NAMALWA (cell line): ENCODE measurements around the gene DES.
"Not testable (repeated sequence)": the region's sequence is repeated elsewhere in the genome, so short reads cannot be mapped to it uniquely, and the experiment has no call there.

Experiments used
- DNase-seq: peaks from one replicate; pipeline ENCODE4 v3.0.0-alpha.2; 2015; ENCODE audit warnings: low spot score

Gene DES

DNA sequence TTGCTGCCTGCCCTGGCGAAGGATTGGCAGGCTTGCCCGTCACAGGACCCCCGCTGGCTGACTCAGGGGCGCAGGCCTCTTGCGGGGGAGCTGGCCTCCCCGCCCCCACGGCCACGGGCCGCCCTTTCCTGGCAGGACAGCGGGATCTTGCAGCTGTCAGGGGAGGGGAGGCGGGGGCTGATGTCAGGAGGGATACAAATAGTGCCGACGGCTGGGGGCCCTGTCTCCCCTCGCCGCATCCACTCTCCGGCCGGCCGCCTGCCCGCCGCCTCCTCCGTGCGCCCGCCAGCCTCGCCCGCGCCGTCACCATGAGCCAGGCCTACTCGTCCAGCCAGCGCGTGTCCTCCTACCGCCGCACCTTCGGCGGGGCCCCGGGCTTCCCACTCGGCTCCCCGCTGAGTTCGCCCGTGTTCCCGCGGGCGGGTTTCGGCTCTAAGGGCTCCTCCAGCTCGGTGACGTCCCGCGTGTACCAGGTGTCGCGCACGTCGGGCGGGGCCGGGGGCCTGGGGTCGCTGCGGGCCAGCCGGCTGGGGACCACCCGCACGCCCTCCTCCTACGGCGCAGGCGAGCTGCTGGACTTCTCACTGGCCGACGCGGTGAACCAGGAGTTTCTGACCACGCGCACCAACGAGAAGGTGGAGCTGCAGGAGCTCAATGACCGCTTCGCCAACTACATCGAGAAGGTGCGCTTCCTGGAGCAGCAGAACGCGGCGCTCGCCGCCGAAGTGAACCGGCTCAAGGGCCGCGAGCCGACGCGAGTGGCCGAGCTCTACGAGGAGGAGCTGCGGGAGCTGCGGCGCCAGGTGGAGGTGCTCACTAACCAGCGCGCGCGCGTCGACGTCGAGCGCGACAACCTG is at the start of gene DES:
Gene DES, plus strand, starts transcription at position 223 of the 857 bp plus-strand sequence. Its CDS starts 86 bp downstream, at position 309.
- DNase-seq: no peak

DNA sequence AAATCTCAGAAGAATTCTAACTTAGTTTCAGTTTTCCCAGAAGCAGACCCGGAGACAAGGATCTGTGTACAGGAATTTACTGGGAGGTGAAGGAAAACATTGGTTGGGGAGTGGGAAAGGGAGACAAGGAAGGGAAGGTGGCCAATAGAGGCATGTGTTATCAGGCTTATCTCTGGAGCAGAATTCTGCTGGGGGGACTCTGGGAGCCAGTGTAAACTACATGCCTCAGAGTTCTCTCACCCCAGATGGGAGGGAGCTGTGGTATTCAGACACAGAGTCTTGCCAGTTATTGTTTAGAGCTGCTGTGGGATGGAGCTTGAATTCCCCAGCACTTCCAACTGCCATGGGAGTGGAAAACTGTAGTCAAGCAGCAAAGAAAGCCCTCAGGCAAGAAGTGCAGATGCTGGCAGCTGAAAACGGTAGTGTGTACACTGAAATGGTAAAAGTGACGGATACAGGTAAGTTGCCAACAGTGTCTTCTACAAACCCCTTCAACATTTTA is 49.4 kb upstream of the DES start:
- no peak for DNase-seq

DNA sequence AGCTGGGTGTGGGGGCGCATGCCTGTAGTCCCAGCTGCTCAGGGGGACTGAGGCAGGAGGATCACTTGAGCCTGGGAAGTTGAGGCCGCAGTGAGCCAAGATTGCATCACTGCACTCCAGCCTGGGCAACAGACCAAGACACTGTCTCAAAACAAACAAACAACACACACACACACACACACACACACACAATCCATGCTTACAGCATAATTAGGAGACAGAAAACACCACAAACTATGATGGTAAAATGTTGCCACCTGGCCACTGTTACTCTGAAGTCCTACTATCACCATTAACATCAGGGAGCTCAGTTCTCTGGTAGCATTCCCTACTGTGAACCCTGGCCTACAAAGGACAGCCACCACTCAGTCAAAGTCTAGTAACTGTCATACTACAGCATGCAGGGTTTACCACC is 48.7 kb upstream of the DES start:
- no peak for DNase-seq

DNA sequence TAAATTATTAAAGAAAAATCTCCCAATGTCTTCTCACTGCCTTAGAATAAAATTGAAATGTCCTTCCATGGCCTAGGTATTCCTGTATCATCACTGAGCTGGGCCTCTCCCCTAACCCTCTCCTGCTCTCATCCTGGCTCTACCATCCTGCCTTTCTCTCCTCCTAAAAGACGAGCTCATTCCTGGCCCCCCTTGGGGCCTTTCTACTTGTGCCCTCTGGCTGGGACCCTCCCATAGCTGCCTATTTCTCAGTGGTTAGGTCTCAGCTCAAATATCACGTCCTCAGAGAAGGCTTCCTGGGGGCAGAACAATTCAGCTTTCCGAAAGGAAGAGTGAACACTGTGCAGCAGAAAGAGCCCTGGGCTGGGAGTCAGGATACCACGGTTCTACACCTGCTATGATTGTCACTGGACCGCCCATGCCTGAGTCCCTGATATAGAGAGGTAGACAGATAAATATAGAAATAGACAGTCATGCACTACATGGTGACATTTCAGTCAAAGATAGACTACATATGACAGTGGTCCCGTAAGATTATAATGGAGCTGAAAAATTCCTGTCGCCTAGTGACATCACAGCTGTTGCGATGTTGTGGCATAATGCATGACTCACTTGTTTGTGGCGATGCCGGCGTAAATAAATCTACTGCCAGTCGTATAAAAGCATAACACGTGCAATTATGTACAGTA is 39.9 kb upstream of the DES start:
- DNase-seq: no peak

DNA sequence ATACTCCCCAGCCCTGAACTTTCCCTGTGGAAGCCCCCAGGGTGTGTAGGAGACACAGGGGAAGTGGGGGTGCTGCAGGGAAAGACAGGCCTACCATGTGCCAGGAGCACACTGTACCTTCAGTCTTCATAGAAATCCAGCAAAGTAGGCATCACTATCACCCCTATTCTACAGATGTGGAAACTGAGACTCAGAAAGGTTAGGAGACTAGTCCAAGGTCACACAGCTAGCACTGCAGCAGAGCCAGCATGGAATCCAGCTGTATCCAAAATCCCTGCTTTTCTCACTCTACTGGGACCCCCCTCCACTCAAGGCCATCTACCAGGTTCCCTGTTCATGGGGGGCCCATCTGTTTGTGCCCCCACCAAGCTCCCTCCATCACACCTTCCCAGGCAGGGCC is 37.3 kb upstream of the DES start:
- DNase-seq: no peak

DNA sequence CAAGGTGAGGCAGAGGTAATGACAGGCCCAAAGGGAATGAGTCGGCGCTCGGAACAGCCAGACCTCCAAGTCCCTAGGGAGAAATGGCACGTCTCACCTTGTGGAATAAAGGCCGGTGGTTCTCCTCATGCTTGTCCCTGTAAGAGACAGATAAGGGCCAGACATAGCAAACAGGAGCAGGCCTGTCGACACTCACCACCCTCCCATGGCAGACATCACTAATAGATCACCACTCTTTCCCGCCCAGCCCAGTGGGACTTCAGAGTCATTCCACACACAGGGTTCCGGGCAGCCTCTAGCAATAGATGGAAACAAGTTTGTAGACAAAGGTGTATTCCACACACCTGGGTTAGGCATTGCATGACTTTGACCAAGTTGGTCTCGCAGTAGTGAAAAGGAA is 36.7 kb upstream of the DES start:
- DNase-seq: no peak

DNA sequence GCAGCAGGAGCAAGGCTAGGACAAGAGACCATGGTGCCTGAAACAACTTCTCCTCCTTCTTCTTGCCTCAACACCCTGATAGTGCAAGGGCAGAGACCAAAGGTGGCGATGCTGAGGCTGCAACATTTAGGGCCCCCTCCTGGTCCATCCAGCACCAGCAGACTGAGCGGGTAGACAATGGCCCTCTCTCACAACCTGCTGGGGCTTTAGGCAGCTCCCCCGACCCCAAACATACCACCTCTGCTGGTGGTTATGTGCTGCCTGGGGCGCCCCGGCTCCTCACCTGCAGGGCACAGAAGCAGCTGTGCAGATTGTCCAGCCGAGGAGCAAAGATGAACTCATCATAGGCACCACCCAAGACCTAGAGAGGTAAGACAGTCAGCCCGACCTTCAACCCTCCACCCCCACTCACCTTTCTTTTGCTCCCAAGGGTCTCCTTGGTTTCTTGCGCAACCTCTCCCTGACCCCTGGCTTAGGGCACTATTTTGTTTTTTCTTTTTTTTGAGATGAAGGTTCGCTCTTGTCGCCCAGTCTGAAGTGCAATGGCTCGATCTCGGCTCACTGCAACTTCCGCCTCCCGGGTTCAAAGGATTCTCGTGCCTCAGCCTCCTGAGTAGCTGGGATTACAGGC is 34.0 kb upstream of the DES start:
- DNase-seq: peak; percentile 24

DNA sequence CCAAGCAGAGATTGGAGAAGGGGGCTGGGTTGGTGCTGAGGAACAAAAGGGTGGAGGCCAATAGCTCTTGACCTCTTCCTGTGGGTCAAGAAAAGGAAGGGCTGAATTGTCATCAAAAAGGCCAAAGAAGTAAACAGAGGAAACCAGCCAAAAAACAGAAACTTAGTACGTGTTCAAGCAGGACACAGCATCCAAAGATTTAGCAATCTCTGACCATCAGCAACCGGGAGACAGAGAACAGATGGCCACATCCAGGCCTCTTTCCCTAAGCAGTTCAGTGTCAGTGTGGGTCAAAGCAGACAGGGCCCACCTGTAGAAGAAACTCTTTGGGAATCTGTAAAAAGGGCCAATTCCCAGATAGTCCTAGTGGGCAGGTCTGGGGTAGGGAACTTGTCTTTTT is 33.3 kb upstream of the DES start:
- no peak for DNase-seq

DNA sequence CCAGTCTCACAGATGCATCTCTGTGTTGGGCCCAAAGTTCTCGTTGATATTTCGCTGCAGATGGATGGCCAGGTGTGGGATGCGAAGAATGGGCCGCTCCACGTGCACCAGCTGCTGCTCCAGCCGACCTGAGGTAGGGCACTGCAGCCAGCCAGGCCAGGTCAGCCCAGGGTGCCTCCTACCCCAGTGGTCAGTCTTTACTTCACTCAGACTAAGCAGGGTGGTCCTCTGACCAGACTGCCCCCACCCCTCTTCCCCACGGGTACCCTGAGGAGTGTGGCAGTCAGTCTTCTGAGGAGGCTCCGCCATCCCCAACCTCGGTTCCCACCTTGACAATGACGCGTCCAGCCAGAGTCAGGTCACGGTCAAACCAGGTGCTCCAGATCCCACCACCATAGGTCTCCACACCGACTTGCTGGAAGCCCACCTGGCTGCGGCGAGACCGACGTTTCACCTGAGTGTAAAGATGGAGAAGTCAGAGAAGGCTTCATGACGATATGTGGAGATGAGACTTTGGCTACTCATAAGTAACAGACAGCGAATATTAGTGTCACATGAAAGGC is 32.1 kb upstream of the DES start:
- no peak for DNase-seq

DNA sequence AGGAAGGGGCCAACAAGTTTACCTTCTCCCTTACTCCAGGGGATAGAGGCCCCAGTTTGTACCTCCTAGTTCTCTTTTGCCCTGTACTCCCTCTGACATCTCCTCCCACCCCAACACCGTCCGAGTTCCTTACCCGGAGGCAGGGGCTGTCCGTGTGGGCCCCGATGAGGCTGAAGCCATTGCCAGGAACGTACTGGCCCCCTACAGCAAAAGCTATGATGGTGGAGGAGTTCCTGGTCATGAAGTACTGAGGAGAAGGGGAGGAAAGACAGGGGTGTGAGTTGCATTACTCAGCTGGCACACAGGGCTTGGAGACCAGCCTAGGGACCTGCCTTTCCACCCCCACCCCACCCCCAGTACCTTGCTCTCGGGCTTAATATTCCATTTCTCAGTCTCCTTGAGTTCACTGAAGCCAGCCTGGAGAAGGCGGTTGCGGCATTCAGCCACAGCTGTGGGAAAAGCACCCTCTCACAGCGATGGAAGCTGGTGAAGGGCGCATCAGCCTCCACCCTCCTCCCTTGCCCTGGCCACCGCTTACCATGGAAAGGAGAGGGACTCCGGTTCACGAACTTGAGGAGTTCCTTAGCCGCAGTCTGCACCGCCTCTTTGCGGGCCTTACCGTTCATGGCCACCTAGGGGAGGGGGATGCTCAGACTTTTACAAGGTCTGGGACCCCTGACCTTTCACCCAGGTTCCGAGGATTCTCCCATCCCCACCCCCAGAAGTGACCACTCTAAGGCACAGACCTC is 31.5 kb upstream of the DES start:
- no peak for DNase-seq

DNA sequence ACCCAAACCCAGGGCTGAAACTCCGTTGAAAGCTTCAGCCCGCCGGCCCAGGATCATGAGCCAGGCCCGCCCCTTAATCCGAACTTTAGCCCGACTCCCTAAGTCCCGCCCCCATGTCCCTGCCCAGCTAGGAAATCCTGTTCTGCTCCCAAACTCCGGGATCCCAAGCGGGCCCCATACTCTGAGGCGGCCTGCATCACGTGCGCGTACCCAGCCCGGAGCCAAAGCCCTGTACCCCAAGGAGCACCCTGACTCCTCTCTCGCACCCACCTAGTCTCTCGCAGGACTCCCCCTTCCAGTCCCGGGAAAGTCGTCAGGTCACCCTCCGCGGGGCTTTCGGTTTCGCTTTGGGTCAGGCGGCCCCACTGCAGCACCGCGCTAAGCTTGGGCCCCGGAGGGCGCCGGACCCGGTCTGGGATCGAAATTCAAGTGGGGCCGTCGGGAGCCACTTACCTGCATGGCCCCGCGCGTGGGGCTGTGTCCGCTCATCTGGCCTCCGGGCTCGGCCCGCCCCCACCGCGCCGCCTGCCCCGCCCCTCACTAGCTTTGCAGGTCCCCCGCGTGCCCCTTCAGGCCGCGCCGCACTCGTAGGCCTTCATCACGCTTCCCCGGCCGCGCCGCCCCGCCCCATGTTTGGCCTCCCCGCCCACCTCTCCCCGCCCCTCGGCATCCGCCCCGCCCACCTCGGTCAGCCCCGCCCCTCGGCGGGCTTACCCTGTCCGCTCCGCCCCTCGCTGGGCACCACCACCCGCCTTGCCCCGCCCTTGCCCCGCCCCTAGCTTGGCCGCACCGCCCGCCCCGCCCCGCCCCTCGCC is 30.7 kb upstream of the DES start, which contains the start of gene DNPEP:
Gene DNPEP, minus strand, starts transcription at position 607 of the 815 bp plus-strand sequence. Its CDS starts 118 bp downstream, at position 489.
- peak; percentile 89 for DNase-seq

DNA sequence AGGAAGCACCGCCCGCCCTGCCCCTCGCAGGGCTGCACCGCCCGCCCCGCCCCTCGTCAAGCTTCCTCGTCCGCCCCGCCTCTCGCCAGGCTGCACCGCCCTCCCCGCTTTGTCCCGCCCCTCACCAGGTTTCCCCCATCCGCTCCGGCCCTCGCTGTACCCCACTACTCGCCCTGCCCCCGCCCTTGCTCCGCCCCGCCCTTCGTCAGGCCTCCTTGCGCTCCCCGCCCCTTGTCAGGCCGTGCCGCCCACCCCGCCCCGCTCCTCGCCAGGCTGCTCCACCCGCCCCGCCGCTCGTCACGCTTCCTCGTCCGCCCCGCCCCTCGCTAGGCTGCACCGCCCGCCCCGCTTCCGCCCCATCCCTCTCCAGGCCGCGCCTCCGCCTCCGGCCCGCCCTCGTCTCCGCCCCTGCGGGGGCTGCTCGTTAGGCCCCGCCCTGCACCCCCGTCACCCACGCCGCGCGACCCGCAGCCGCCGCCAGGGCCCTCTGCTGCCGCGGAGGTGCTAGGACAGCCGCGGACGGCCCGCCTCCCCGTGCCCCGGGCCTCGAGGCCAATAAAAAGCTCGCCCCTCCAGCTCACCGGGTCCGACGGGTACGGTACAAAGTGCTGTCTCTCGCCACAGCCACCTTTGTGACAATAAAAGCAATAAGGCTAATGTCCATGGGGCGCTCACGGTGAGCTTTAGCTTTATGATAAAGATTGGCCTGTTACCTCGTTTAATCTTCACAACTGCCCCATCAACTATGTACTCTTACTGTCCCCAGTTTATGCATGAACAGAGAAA is 29.9 kb upstream of the DES start:
- DNase-seq: peak; percentile 94

DNA sequence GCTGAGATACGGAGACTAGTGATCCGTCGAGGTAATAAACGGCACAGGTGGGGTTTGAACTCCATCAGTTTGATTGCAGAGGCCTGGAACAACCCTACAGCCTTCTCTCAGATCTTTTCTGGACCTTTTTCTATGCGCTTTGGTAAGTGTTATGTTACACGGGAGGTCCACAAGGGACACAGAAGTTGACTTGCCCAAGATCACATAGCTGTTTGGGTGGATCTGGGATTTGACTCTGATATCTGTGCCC is 29.3 kb upstream of the DES start:
- no peak for DNase-seq

DNA sequence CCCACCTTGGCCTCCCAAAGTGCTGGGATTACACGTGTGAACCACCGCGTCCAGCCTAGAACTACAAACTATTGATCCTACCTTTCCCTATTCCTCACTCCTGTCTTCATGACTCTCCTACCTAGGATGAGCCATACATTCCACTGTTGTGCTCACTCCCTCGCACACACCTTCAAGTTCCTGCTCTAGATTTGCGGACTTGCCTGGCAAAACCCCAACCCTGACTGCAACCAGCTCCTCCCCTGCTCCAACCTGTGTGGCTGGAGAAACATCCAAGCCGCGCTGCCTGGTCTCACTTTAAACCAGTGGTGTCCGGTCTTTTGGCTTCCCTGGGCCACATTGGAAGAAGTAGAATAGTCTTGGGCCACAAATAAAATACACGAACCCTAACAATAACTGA is 25.4 kb upstream of the DES start:
- DNase-seq: no peak

DNA sequence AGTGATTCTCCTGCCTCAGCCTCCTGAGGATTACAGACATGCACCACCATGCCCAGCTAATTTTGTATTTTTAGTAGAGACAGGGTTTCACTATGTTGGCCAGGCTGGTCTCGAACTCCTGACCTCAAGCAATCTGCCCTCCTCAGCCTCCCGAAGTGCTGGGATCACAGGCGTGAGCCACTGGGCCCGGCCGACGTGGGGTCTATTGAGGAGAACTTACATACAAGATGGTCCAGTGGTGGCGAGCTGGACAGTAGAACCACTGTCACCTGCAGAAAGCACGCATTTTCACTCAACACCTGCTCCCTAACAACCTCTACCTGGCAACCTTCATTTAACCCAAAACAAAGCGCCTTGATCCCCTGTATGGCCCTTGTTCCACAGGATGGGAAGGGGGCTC is 23.1 kb upstream of the DES start:
- DNase-seq: not testable (repeated sequence)

DNA sequence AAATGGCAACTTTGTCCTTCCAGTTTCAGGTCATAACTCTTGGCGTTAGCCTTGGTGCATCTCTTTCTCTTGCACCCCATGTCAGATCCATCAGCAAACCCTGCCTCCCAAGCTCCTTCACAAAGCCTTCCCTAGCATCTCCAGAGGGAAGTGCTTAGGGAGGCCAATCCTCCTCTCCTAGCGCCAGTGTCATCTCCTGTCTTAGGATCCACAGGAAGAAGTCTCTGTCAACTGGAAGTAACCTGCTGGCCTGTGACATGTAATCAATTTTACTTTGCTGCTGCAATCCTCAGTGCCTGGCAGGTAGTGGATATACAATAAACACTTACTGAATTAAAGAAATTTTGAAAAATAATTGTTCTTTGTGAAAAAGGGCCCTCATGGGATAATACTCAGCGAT is 22.6 kb upstream of the DES start:
- no peak for DNase-seq

DNA sequence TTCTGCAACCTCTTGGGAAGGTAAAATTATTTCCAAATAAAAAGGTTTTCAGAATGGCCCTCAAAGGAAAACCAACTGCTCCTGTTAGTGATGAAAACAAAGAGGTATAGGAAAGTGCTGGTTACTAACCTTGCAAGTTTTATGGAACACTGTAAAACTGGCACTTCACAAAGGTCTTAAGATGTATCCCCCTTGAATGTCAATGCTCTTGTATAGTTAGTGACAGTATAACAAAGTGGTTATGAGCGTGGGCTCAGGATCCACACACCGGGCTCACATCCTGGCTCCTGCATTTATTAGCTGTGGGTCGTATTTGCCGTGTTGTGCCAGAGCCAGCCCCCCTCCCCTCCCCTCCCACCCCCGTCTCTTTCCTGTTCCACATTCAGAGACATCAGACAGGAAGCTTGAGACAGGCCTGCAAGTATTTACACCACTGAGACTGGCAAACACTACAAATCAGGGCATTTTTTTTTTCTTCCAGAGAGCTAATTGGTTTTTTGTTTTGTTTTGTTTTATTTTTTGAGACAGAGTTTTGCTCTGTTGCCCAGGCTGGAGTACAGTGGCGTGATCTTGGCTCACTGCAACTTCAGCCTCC is 21.2 kb upstream of the DES start:
- DNase-seq: no peak

DNA sequence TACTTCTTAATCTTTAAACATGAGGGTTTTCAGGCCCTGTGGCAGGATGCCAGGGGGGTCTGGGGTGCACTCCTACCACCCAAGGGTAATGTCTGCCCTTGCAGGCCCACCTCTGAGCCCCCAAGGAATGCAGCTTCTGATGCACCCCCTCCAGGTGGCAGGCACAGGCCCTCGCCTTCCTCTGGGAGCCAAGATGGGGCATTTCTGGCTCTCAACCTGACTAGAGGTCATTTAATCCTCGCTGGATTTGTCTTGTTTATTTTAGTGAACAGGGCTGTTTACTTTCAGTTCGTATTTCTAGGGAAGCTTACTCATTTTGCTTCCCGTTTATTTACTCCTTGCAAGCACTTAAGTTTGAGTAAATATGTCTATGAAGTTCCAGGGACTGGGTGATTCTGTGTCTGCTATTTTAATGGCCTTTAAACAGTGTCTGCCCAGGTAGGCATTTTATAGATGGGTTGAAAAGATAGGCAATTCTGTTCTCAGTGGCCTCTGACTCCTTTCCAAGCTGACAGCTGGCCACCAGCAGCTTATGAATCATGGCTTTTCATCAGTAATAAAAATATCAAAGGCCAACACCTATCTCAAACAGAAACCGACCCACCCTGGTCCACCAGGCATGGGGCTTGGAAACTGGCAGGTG is 19.3 kb upstream of the DES start:
- DNase-seq: no peak

DNA sequence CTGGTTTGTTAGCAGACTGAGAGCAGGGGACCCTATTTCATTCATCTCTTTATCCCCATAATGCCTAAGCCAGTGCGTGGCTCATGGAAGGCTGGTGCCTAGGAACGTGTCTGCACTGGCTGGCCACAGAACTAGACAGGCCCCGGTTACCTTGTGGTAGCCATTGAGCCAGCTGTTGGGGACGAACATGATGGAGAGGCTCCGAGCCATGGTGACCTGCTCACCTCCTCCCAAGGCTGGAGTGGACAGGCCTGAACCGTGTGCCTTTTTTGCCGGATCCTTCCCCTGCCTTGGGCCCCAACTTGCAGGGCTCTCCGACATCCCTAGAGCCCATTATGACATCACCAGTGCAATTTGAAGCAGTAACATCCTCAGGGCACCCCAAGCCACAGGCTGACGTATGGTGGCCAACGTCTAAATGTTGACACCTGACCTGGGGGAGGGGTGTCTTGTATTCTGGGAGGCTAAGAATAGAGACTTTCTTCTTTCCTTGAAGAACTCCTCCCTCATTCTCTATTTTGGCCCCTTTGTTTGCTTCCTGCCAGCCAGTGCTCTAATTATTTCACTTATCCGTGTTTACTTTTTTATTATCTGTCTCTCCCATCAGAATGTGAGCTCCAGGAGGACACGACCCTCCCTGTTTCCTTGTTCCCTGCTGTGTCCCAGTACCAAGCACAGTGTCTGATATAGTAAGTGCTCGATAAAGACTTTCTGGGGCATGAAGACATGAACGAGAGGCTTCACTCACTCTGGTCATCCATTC is 18.3 kb upstream of the DES start:
- no peak for DNase-seq
